Mucosa of descending colon (tissue), 3 donors: ENCODE measurements around the gene IQCF5. TPM values are rescaled to one million over a fixed set of nuclear protein-coding genes. Genes with fewer than 3 reads are reported as not detected.

Experiments used
- ATAC-seq: fragments of 200-7000 bp; cut with Tn5 transposase; one replicate; pipeline ENCODE4 v1.9.1; 2020; ENCODE audit warnings: mild to moderate bottlenecking, moderate library complexity
- DNase-seq, 3 donors: peaks; one replicate each; pipeline ENCODE4 v3.0.0-alpha.2; 2020
- H3K36me3 ChIP-seq: fragments of 200-600 bp; one replicate; pipeline ENCODE4 v1.8.0; 2021; ENCODE audit warnings: low read depth, mild to moderate bottlenecking
- H3K4me1 ChIP-seq: fragments of 200-600 bp; one replicate; pipeline ENCODE4 v1.8.0; 2021; ENCODE audit warnings: low read depth, mild to moderate bottlenecking
- H3K4me3 ChIP-seq: fragments of 200-600 bp; one replicate; pipeline ENCODE4 v1.8.0; 2021; ENCODE audit warnings: mild to moderate bottlenecking
- H3K9me3 ChIP-seq: fragments of 200-600 bp; one replicate; pipeline ENCODE4 v1.8.0; 2021; ENCODE audit warnings: mild to moderate bottlenecking
- CTCF ChIP-seq: fragments of 200-600 bp; IDR thresholded peaks from one replicate; pipeline ENCODE4 v1.8.0; 2022; ENCODE audit warnings: antibody characterized with exemption, mild to moderate bottlenecking
- intact Hi-C, 2 donors: fragments of 100-400 bp; cut with DNase I in 1 of 2; cut with micrococcal nuclease in 1 of 2; formaldehyde crosslinking; loops; one replicate each; pipeline versions ENCODE4 v1.11.0 to v1.11.1; 2022; cut with DNase I, micrococcal nuclease
- total RNA-seq, 3 donors: library from RNA; stranded (reverse); fragmentation: NEBNext Ultra II Directional in 2 of 3; extraction: Animal tissue kit (Norgen Biotek cat#: 25700) in 2 of 3; gene quantifications; one replicate each; pipeline versions ENCODE4 v1.2.1 to v1.2.4, GENCODE V29; 2021 to 2023
- donor health status: DM: no; HTN: no; CAD: no; lungs with moderate emphysema.
- donor health status: DM: no; HTN: no; CAD: no.
- donor health status: DM: no; HTN: yes; CAD: no.

Gene IQCF5
- total RNA-seq, 3 donors from 2014 or later: not detected

GRCh38 chr3:51828297-51828696 lies 47.1 kb downstream of the IQCF5 start:
- no peak overlapping the region for H3K4me3 ChIP-seq
- no peak for ATAC-seq
- no peak for TF ChIP-seq CTCF
- H3K9me3 ChIP-seq: peaks cover 9% of the 10 kb centered on the region
- H3K4me1 ChIP-seq: no peaks in the 10 kb centered on the region
- intact Hi-C loops: no loop called here
- no peaks in the 10 kb centered on the region for H3K36me3 ChIP-seq
- no peak for DNase-seq

Other genes starting within 250 kb of the IQCF5 start
- 10 to 100 TPM; 53.2 to 73.6 (median 59.1) TPM for gene TEX264, start 204.3 kb downstream of the IQCF5 start, total RNA-seq
- gene GRM2, start 168.5 kb downstream of the IQCF5 start, total RNA-seq: under 1 TPM; 0.14 to 0.61 (median 0.22) TPM
- not detected for gene IQCF6, start 96.4 kb downstream of the IQCF5 start, total RNA-seq
- not detected for gene IQCF2, start 14.0 kb downstream of the IQCF5 start, total RNA-seq
- gene IQCF1, start 27.8 kb upstream of the IQCF5 start, total RNA-seq: not detected
- gene RRP9, start 66.3 kb upstream of the IQCF5 start, total RNA-seq: 10 to 100 TPM; 11.9 to 15.7 (median 15.3) TPM
- 10 to 100 TPM; 27.0 to 34.0 (median 29.2) TPM for gene PARP3, start 66.8 kb upstream of the IQCF5 start, total RNA-seq
- gene GPR62, start 79.8 kb upstream of the IQCF5 start, total RNA-seq: under 1 TPM in 1 of 3 donors, not detected in 2; 0.22 TPM
- gene PCBP4, start 91.9 kb upstream of the IQCF5 start, total RNA-seq: 10 to 100 TPM; 17.8 to 41.9 (median 25.9) TPM
- gene ABHD14B, start 98.4 kb upstream of the IQCF5 start, total RNA-seq: 10 to 100 TPM; 63.4 to 84.0 (median 81.0) TPM
- 10 to 100 TPM in 1 of 3 donors, 1 to 10 TPM in 2; 6.3 to 14.8 (median 9.1) TPM for gene ABHD14A, start 99.5 kb upstream of the IQCF5 start, total RNA-seq
- gene ACY1, start 107.9 kb upstream of the IQCF5 start, total RNA-seq: 100 to 1,000 TPM in 2 of 3 donors, 10 to 100 TPM in 1; 79.9 to 180 (median 133) TPM
- 100 to 1,000 TPM; 782 to 973 (median 946) TPM for gene RPL29, start 120.3 kb upstream of the IQCF5 start, total RNA-seq
- gene DUSP7, start 181.0 kb upstream of the IQCF5 start, total RNA-seq: 10 to 100 TPM in 1 of 3 donors, 1 to 10 TPM in 2; 6.9 to 12.3 (median 8.0) TPM